IPS-20b (cell line): Measurements from ENCODE around the gene CACNG5.

Source experiments
- H3K27ac ChIP-seq: one replicate; pipeline ENCODE4 v1.5.1; 2013; ENCODE audit warnings: low read length
- H3K27me3 ChIP-seq: 2 replicates; pipeline ENCODE4 v1.6.1; 2013; ENCODE audit warnings: mild to moderate bottlenecking, low read length, inconsistent platforms; ENCODE audit not compliant: insufficient read depth
- H3K36me3 ChIP-seq: 2 replicates; pipeline ENCODE4 v1.6.1; 2013; ENCODE audit warnings: low read depth, mild to moderate bottlenecking, inconsistent platforms, low read length, moderate library complexity; ENCODE audit not compliant: insufficient read depth
- H3K4me1 ChIP-seq: 2 replicates; pipeline ENCODE4 v1.6.1; 2013; ENCODE audit warnings: mild to moderate bottlenecking, control low read depth, inconsistent platforms, low read length, moderate library complexity; ENCODE audit not compliant: insufficient read depth
- H3K4me3 ChIP-seq: 2 replicates; pipeline ENCODE4 v1.5.1; 2013; ENCODE audit warnings: mild to moderate bottlenecking, low read length, inconsistent platforms
- H3K9ac ChIP-seq: 2 replicates; pipeline ENCODE4 v1.6.1; 2013; ENCODE audit warnings: low read depth, mild to moderate bottlenecking, inconsistent platforms, low read length, moderate library complexity
- H3K9me3 ChIP-seq: 2 replicates; pipeline ENCODE4 v1.6.1; 2013; ENCODE audit warnings: mild to moderate bottlenecking, low read depth, low read length, inconsistent platforms; ENCODE audit not compliant: insufficient read depth

Gene CACNG5

GRCh38 chr17:66855204-66855603 lies 20.3 kb downstream of the CACNG5 start:
- Histone ChIP-seq H3K4me3 (no peak overlapping the region), H3K4me1 (no peaks in the 10 kb centered on the region), H3K36me3 (no peaks in the 10 kb centered on the region), H3K9me3 (no peaks in the 10 kb centered on the region), H3K27ac (no peak overlapping the region), H3K9ac (no peak overlapping the region), H3K27me3 (no peaks in the 10 kb centered on the region)

DNA sequence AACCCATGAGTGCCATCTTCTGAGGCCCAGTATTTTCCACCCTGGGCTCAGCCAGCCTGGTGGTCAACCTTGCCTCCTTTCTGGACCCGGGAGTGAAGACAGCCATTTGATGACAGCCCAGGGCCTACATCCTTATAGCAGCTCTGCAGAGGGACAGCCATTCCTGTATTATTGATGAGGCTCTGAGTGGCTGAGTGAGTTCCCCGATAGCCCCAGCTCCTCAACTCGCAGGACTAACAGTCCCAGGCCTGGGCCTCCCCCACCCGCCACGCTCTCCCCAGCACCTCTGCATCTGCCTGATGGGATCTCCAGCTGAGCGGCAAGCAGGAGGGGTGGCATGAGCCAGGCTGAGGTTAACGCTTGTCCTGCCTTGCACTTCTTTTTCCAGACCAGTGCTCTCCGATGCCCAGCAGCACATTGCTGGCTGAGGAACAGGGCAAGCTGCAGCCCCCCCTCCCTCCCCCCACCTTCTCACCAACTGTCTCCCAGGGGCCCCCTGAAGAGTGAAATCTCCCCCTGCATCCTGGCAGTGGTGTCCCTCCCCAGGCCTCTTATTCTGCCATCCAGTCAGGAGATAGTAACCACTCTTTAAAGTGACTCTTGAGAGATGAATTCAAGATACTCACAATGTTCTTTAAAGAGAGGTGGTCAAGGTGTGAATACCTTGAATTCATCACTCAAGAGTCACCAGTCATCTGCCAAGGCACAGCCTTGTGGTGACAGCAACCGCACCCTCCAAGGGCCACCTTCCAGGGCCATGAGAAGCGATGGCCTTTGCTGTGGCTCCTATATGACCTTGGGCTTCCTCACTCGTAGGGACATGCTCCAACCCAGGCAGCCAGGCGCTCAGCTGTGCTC lies 23.5 kb downstream of the CACNG5 start:
- Histone ChIP-seq H3K27me3 (no peaks in the 10 kb centered on the region), H3K9me3 (no peaks in the 10 kb centered on the region), H3K4me1 (no peaks in the 10 kb centered on the region), H3K4me3 (no peak overlapping the region), H3K27ac (no peak overlapping the region), H3K9ac (no peak overlapping the region), H3K36me3 (no peaks in the 10 kb centered on the region)

- no peaks in the 10 kb centered on the region for H3K4me1 ChIP-seq
- H3K27ac ChIP-seq = no peak overlapping the region
- no peaks in the 10 kb centered on the region for H3K9me3 ChIP-seq
Observed at GRCh38 chr17:66859353-66859752, 24.4 kb downstream of the CACNG5 start.

GRCh38 chr17:66860204-66860603 lies 25.3 kb downstream of the CACNG5 start:
- H3K9ac ChIP-seq = no peak overlapping the region
- H3K9me3 ChIP-seq = no peaks in the 10 kb centered on the region
- no peak overlapping the region for H3K4me3 ChIP-seq
- H3K4me1 ChIP-seq = no peaks in the 10 kb centered on the region
- no peaks in the 10 kb centered on the region for H3K27me3 ChIP-seq
- no peaks in the 10 kb centered on the region for H3K36me3 ChIP-seq
- H3K27ac ChIP-seq = no peak overlapping the region

More at GRCh38 chr17:66859353-66859752, 24.4 kb downstream of the CACNG5 start:
- H3K36me3 ChIP-seq = no peaks in the 10 kb centered on the region
- no peak overlapping the region for H3K4me3 ChIP-seq
- no peak overlapping the region for H3K9ac ChIP-seq
- H3K27me3 ChIP-seq = no peaks in the 10 kb centered on the region

DNA sequence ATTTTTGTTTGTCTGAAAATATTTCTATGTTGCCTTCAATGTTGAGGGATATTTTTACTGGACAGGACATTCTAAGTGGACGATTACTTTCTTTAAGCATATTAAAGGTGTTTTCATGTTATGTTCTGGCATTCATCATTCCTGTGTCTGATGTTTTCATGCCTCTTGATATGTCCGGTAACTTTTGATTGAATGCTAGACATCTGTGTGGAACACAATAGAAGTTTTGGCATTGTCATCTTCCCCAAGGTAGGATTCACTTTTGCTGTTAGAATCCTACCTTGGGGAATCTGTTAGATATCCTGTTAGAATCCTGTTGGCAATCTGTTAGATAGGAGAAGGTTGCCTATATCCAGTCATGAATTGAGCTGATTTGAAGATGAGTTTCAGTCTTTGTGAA lies 28.9 kb downstream of the CACNG5 start:
- Histone ChIP-seq H3K27ac (no peak overlapping the region), H3K27me3 (no peaks in the 10 kb centered on the region), H3K9me3 (no peaks in the 10 kb centered on the region), H3K9ac (no peak overlapping the region), H3K36me3 (no peaks in the 10 kb centered on the region), H3K4me3 (no peak overlapping the region), H3K4me1 (no peaks in the 10 kb centered on the region)

DNA sequence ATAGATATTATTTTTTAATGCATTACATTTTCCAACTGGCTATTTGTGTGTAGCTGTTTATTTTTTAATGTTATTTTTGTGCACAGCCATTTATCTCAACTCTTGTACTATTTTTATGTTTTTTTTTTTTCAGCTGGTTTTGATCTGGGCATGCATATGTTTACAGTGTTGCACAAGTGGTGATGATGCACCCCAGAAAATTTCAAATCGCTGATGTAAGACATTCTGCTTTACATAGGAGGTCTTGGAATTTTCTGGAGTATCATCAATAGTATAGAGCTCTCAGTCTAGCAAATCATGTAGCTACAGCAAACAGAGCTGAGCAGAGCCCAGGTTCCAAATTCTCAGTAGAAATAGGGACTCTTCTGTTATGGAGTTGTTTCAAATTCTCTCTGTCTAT lies 30.2 kb downstream of the CACNG5 start:
- Histone ChIP-seq H3K4me3 (no peak overlapping the region), H3K9me3 (no peaks in the 10 kb centered on the region), H3K4me1 (no peaks in the 10 kb centered on the region), H3K36me3 (no peaks in the 10 kb centered on the region), H3K9ac (no peak overlapping the region), H3K27me3 (no peaks in the 10 kb centered on the region), H3K27ac (no peak overlapping the region)

DNA sequence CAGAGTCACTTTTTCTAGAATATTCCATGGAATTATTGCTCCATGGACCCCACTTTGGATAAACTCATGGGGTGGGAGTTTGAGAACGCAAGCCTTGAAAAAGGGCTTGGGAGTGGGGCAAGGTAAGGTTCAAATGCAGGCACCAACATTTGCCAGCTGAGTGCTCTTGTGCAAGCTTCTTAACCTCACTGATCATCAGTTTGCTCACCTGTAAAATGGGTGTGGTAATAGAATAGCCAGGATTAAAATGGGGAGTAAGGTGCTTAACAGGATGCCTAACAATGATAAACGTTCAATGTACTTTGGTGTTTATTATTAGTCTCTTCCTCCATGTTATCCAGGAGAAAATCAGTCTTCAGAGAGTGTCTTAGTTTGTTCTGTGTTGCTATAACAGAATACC lies 39.0 kb downstream of the CACNG5 start:
- Histone ChIP-seq H3K4me3 (no peak overlapping the region), H3K27ac (no peak overlapping the region), H3K9ac (no peak overlapping the region), H3K36me3 (no peaks in the 10 kb centered on the region), H3K27me3 (no peaks in the 10 kb centered on the region), H3K9me3 (peaks cover 5% of the 10 kb centered on the region), H3K4me1 (no peaks in the 10 kb centered on the region)

- Histone ChIP-seq H3K27me3 (no peaks in the 10 kb centered on the region), H3K4me3 (no peak overlapping the region), H3K4me1 (no peaks in the 10 kb centered on the region), H3K9ac (no peak overlapping the region), H3K9me3 (peaks cover 8% of the 10 kb centered on the region; the same call in 1 of the 2 replicates), H3K36me3 (no peaks in the 10 kb centered on the region), H3K27ac (no peak overlapping the region)
Observed at GRCh38 chr17:66884931-66885330, 50.0 kb downstream of the CACNG5 start.

DNA sequence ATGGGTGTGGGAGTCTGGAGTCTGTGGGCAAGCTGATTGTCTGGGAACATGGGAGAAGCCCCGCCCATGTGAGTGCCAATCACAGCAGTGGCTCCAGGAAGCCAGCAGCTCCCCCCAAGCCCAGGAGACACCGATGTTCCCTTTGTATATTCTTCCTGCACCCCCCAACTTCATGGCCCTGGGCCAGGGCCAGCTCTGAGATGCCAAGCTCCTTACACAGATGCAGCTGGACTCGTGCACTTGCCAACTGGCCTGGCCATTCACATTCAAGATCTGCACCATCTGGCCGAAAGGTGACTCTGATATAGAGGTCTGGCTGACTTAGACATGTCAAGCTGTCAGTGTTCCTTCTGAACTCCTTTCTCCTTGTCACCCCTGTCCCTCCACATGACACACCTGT lies 50.5 kb downstream of the CACNG5 start:
- H3K27ac ChIP-seq = no peak overlapping the region
- no peak overlapping the region for H3K9ac ChIP-seq
- no peak overlapping the region for H3K4me3 ChIP-seq
- H3K36me3 ChIP-seq = no peaks in the 10 kb centered on the region
- no peaks in the 10 kb centered on the region for H3K27me3 ChIP-seq
- no peaks in the 10 kb centered on the region for H3K4me1 ChIP-seq
- peaks cover 3% of the 10 kb centered on the region; the same call in 1 of the 2 replicates for H3K9me3 ChIP-seq

- H3K27me3 ChIP-seq = no peaks in the 10 kb centered on the region
- H3K9me3 ChIP-seq = no peaks in the 10 kb centered on the region
Observed at GRCh38 chr17:66889480-66890230, 54.7 kb downstream of the CACNG5 start.

DNA sequence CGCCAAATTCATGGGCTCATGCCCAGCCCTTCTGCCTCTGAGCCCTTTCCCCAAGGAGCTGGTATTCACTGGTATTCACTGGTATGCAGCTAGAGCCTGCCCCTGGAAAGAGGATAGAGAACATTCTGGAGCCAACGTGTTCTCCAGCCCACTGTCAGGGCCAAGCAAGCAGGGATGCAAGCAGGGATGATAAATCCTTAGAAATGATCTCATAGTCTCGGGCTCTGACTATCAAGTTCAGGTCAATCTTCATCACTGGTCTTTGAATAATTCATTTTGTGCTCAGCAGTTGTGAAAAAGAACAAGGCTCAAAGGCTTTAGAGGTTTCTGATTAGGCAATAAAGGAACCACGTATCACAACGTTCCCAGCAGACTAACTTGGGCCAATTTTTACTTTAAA lies 57.3 kb downstream of the CACNG5 start:
- no peak overlapping the region for H3K4me3 ChIP-seq
- H3K9ac ChIP-seq = no peak overlapping the region
- H3K27me3 ChIP-seq = no peaks in the 10 kb centered on the region
- H3K27ac ChIP-seq = no peak overlapping the region
- H3K36me3 ChIP-seq = no peaks in the 10 kb centered on the region
- H3K4me1 ChIP-seq = no peaks in the 10 kb centered on the region
- no peaks in the 10 kb centered on the region for H3K9me3 ChIP-seq

More at GRCh38 chr17:66889480-66890230, 54.7 kb downstream of the CACNG5 start:
- Histone ChIP-seq H3K9ac (no peak overlapping the region), H3K27ac (no peak overlapping the region), H3K36me3 (no peaks in the 10 kb centered on the region), H3K4me1 (no peaks in the 10 kb centered on the region), H3K4me3 (no peak overlapping the region)

DNA sequence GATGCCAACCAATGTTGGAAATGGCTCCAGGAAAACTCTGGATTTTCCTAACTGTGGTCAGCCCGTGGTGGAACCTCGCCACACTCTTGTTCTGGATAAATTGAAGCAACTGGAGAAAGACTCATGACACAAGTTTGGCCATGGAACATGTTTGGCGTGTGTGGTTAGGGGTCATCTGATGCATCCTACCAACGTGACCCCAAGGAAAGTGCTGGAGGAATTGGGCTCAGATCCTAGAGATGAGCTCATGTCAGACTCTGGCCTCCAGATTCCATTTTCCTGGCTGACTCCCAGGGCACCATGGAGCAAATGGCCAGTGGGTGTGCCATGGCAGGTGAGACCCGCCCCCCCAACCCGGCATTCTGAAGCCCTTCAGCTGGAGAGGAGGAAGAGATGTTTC lies 58.5 kb downstream of the CACNG5 start:
- no peaks in the 10 kb centered on the region for H3K36me3 ChIP-seq

More for the DNA sequence above, 58.5 kb downstream of the CACNG5 start:
- H3K27me3 ChIP-seq = no peaks in the 10 kb centered on the region
- H3K27ac ChIP-seq = no peak overlapping the region
- no peaks in the 10 kb centered on the region for H3K4me1 ChIP-seq
- no peak overlapping the region for H3K4me3 ChIP-seq
- no peak overlapping the region for H3K9ac ChIP-seq
- H3K9me3 ChIP-seq = no peaks in the 10 kb centered on the region
